Cerebellar cortex (tissue), 1 donor: ENCODE measurements around the gene ARHGEF28.

Experiments used
- DNase-seq: peaks from one replicate; pipeline ENCODE4 v3.0.0-alpha.2; 2015; ENCODE audit warnings: low spot score

ARHGEF28 gene

GRCh38 chr5:73745836-73746235 is 119.8 kb downstream of the ARHGEF28 start:
- DNase-seq, result no peak

DNA sequence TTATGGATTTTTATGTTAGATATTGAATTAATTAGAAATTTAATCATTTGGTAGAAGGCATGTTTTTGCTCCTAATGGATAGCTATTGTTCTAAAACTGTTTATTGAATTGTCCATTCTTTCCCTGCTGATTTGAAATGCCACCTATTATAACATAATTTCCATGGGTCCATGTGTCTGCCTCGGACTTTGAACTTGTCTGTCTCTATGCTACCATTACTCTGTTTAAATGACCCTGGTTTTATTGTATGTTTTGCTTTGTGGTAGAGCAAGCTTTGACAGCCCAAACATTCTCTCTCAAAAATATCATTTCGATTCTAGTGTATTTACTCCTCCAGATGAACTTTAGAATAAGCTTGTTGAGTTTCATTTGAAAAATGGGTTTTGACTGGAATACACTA is 120.6 kb downstream of the ARHGEF28 start:
- DNase-seq, result no peak

DNA sequence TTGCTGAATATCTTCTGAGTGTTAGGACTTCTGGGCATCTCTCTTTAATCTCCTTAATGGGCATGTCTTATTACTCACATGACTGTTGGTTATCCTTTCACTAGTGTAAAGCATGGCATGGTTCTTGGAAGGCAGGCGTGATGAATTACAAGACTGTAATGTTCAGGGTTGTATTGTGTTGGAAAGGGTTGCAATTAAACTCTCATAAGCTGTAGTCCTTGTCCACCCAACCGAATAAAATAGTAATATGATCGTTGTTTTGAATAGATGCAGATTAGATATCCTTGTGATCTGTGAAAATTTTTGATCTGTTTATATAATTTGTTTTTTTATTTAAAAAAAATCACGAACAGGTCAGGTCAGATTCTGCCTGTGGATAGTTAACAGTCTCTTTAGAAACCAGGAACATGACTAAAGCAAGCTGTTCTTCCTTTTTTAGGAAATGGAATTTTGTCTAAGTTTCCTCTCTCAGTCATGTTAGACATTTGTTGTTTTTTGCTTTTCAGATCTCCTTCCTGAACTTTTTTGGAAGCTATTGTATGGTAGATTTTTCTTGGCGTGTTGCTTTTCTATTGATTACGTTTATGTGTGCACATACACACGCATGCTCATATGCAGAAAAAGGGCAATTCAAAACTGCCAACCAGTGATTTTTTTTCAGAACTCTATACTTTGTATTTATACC is 121.8 kb downstream of the ARHGEF28 start:
- DNase-seq, result no peak

- DNase-seq, result no peak
Measured at GRCh38 chr5:73748510-73749400, 122.8 kb downstream of the ARHGEF28 start.

GRCh38 chr5:73749485-73750270 is 123.7 kb downstream of the ARHGEF28 start:
- DNase-seq, result no peak

GRCh38 chr5:73751254-73751914 is 125.4 kb downstream of the ARHGEF28 start:
- no peak for DNase-seq

GRCh38 chr5:73754254-73754653 is 128.3 kb downstream of the ARHGEF28 start:
- no peak for DNase-seq

DNA sequence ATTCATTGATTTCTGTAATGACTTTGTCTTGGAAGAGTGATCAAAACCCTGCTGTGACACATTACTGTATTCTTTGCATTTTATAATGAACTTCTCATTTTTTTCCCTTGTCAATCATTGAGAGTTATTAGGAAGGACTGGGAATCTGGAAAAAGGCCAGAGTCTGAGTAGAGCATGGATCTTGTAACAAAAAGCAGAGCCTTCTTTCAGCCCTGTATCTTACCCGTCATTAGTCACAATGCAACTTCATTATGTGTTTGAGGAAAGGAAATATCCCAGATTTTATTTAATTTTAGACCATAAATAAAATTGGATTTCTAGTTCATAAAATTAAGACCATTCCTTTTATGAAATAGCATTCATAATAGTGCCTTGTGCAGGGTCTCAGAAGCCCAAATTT is 131.4 kb downstream of the ARHGEF28 start:
- no peak for DNase-seq

DNA sequence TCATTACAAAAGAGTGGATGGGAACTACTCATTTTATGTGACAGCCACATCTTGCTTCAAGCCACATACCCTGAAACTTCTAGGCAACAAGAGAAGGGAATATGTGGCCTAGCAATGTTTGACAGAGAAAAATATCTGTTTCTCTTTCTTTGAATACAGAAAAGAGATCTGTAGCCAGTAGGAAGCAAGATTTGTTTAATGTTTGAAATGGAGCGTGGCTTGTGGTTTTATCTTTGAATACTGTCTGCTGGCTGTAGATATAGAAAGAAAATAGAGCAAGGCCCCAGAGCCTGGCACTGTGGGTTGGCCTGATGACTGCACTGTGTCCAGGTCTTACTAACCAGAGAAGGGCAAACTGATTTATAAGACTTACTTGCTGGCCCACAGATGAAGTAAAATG is 133.8 kb downstream of the ARHGEF28 start:
- no peak for DNase-seq

DNA sequence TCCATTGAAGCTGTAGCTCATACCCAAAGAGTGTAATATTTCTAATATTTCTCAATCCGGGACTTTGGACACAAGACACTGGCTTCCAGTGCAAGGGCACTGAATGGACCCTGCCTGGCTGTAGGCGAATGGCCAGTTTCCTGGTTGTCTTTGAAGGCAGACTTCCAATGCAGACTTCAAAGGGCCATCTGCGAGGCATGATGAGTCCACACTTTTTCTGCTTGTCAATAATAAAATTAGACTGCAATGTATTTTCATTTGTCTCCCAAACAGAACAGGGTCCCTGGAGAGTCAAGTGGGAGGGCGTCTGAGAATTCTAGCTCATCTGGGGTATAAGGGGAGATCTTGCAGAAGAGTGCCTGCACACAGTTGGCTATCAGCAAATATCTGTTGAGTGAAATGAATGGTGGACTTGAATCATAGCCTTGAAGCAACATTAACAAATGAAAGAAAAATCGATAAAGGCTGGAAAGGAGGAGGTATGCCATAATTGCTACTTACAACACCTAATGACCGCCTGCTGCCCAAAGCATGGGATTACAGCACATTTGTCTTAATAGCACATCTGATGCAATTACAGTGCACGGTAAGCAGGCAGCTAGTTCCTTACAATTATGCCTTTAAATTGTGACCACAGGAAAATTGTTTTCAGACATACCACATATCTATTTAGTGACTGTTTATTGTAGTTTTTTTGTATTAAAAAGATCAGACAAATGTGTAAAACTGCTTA is 137.5 kb downstream of the ARHGEF28 start:
- no peak for DNase-seq

- no peak for DNase-seq
Measured at GRCh38 chr5:73764586-73764985, 138.6 kb downstream of the ARHGEF28 start.

GRCh38 chr5:73764996-73765395 is 139.0 kb downstream of the ARHGEF28 start:
- no peak for DNase-seq

GRCh38 chr5:73766902-73767301 is 140.9 kb downstream of the ARHGEF28 start:
- DNase-seq, result no peak

GRCh38 chr5:73770172-73771025 is 144.4 kb downstream of the ARHGEF28 start:
- no peak for DNase-seq

- no peak for DNase-seq
Measured at GRCh38 chr5:73774924-73775323, 148.9 kb downstream of the ARHGEF28 start.

DNA sequence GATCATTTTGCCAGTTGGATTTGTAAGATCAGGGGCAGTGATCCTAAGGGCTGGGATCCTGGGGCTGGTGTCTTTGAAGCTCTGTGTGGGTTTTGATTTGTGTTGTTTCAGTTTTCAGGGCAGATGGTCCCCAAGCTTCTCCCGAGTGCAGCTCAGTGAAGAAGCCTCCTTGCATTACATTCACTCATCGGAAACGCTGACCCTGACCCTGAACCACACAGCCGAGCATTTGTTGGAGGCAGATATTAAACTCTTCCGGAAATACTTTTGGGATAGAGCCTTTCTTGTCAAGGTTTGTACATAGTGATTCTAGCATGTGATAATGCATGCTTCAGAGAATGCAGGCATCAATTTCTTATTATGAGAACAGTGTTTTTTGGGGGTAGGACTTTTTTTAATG is 150.4 kb downstream of the ARHGEF28 start:
- no peak for DNase-seq

- no peak for DNase-seq
Measured at GRCh38 chr5:73777192-73777591, 151.2 kb downstream of the ARHGEF28 start.

DNA sequence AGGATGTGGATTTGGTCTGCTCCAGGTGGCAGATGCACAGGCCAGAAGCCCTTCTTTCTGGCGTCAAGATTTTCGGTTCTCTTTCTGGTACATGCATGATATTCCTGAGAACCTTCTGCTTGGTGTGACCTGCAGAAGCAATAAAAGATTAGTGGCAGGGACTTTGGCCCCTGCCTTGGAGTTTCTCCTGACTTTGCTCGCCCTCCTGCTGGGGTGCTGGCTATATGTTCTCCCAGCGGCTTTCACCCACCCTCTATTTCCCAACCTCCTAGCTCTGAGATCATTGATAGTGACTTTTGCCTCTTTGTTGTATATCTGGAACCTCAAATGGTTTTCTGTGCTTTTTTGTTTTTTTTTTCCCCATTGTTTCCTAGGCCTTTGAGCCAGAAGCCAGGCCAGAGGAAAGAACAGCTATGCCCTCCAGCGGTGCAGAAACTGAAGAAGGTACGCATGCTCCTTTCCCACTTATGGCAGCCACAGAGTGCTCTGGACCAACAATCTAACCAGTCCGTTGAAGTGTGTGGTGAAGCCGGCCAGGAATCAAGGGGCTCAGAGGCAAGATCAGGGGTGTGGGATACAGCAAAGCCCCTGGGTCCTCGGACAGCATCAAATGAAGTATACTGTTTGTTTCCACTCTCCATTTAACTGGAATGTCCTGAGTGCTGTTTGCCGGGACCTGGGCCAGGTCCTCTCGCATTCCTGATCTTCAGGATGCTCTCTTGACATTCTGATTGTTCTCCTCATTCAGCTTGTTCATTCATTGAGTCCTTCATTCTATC is 154.5 kb downstream of the ARHGEF28 start:
- DNase-seq, result no peak

DNA sequence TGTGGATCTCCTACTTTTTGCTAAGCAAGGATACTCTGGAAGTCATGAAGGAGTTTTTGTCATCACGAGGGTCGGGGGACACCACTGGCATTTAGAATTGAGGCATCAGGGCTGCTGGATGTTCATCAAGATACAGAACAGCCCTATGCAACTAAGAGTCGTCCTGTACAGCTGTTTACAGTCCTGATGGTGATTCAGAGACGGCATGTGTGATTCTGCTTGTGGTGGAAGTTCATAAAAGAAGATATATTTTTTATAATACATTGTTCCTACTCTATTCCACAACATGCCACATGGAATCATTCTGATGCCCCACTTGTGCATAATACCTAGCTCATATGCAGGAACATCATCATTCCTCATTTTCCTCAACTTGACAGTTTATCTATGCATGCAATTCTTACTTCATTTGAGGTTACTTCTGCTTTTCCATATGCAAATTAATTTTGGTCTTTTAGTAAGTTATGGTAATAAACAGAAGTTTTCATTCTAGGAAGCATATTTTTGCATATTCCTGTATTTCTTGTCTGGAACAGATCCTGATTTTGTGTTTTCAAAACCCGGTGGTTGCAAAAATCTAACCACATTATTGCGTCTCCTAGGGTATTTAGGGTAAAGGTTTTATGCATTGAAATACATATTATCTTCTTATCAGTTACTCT is 155.2 kb downstream of the ARHGEF28 start:
- DNase-seq, result no peak
